HG03354 (cell line): ENCODE results near the gene HOXD9.

ENCODE experiments used
- ATAC-seq: cut with Tn5 transposase; IDR thresholded peaks from one replicate; pipeline ENCODE4 v1.9.1; 2021; ENCODE audit warnings: mild to moderate bottlenecking; ENCODE audit not compliant: unreplicated experiment, poor library complexity, severe bottlenecking

HOXD9 gene

GRCh38 chr2:176159663-176160250 is 37.2 kb downstream of the HOXD9 start:
- no peak for ATAC-seq

- ATAC-seq = no peak
Observed at GRCh38 chr2:176160251-176160985, 37.9 kb downstream of the HOXD9 start.

GRCh38 chr2:176160986-176161824 is 38.7 kb downstream of the HOXD9 start:
- ATAC-seq = no peak

GRCh38 chr2:176161825-176162626 is 39.5 kb downstream of the HOXD9 start:
- no peak for ATAC-seq

GRCh38 chr2:176162911-176163671 is 40.6 kb downstream of the HOXD9 start:
- ATAC-seq = no peak

GRCh38 chr2:176163672-176164056 is 41.1 kb downstream of the HOXD9 start:
- ATAC-seq = no peak

GRCh38 chr2:176164201-176164600 is 41.7 kb downstream of the HOXD9 start:
- ATAC-seq = no peak

GRCh38 chr2:176164611-176165369 is 42.3 kb downstream of the HOXD9 start:
- no peak for ATAC-seq

GRCh38 chr2:176165370-176166050 is 43.0 kb downstream of the HOXD9 start:
- no peak for ATAC-seq

GRCh38 chr2:176166272-176166671 is 43.8 kb downstream of the HOXD9 start:
- ATAC-seq = no peak

GRCh38 chr2:176167398-176167797 is 44.9 kb downstream of the HOXD9 start:
- no peak for ATAC-seq

- no peak for ATAC-seq
Observed at GRCh38 chr2:176169181-176169580, 46.7 kb downstream of the HOXD9 start.

- no peak for ATAC-seq
Observed at GRCh38 chr2:176169711-176170110, 47.2 kb downstream of the HOXD9 start.

GRCh38 chr2:176170602-176171305 is 48.2 kb downstream of the HOXD9 start:
- no peak for ATAC-seq

- no peak for ATAC-seq
Observed at GRCh38 chr2:176171351-176172006, 49.0 kb downstream of the HOXD9 start.

- ATAC-seq = no peak
Observed at GRCh38 chr2:176172007-176172894, 49.7 kb downstream of the HOXD9 start.
